MG63 (cell line): ENCODE measurements around the gene SNX11. TPM values are rescaled to one million over a fixed set of nuclear protein-coding genes. Genes with fewer than 3 reads are reported as not detected.

Source experiments
- DNase-seq: peaks from one replicate; pipeline ENCODE4 v3.0.0-alpha.2; 2020
- H3K27me3 ChIP-seq: fragments of 250-450 bp; sonication (Bioruptor Pico); 2 replicates; pipeline ENCODE4 v1.5.1; 2020; ENCODE audit warnings: mild to moderate bottlenecking, moderate library complexity
- H3K36me3 ChIP-seq: fragments of 250-450 bp; sonication (Bioruptor Pico); 2 replicates; pipeline ENCODE4 v1.5.1; 2020; ENCODE audit warnings: mild to moderate bottlenecking, moderate library complexity
- H3K4me3 ChIP-seq: fragments of 250-450 bp; sonication (Bioruptor Pico); 2 replicates; pipeline ENCODE4 v1.5.1; 2020; ENCODE audit warnings: mild to moderate bottlenecking, moderate library complexity
- H3K9me3 ChIP-seq: fragments of 250-450 bp; sonication (Bioruptor Pico); 2 replicates; pipeline ENCODE4 v1.5.1; 2020; ENCODE audit warnings: mild to moderate bottlenecking, moderate library complexity
- total RNA-seq: library from RNA; depleted of rRNA; stranded (reverse); fragments of >200 nt; shearing (Covaris generic); gene quantifications from 2 replicates; pipeline ENCODE4 v1.2.3, GENCODE V29; 2014; ENCODE audit warnings: low replicate concordance

The SNX11 gene
- total RNA-seq, 1 experiment from 2014 or later: 19.7 TPM

DNA sequence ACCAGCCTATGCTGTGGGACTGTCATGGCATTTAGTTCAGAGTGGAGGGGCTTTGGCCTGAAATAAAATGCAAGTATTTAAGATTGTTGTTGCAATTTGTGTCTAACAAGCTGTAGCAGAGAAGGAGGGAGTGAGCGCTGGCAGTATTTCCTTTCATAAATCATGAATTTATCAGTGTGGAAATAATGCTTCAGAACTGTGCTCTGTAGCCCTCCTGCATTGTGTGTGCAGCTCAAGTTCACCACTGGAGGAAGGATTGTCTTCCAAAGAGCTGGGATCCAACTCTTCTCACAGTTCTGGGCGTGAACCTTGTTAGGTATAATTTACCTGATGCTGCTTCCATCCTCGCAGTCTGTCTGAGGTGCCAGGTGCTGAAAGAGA is 15.1 kb downstream of the SNX11 start:
- H3K4me3 ChIP-seq: no peak overlapping the region
- no peaks in the 10 kb centered on the region for H3K27me3 ChIP-seq
- no peaks in the 10 kb centered on the region for H3K9me3 ChIP-seq
- H3K36me3 ChIP-seq: peaks cover 42% of the 10 kb centered on the region
- no peak for DNase-seq

DNA sequence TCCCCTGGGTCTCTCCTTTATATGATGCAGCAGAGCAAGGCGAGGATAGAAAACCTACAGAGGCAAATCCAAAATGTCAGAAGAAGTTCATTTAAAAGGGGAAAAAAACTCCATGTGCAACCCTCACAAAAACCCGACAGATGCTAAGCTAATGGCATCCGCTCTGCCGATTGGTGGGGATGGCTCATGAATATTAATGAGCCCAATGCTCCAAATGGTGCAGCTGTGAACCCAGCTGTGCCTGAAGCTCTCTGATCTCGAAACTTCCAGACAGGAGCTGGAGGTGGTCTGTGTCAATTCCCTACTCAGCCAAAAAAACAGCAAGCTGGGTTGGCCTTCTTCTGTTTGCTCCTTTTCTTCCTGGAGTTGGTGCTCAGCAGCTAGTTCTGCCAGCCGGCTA is 15.5 kb downstream of the SNX11 start:
- no peak overlapping the region for H3K4me3 ChIP-seq
- no peaks in the 10 kb centered on the region for H3K9me3 ChIP-seq
- no peak for DNase-seq
- H3K36me3 ChIP-seq: peaks cover 42% of the 10 kb centered on the region
- H3K27me3 ChIP-seq: no peaks in the 10 kb centered on the region

DNA sequence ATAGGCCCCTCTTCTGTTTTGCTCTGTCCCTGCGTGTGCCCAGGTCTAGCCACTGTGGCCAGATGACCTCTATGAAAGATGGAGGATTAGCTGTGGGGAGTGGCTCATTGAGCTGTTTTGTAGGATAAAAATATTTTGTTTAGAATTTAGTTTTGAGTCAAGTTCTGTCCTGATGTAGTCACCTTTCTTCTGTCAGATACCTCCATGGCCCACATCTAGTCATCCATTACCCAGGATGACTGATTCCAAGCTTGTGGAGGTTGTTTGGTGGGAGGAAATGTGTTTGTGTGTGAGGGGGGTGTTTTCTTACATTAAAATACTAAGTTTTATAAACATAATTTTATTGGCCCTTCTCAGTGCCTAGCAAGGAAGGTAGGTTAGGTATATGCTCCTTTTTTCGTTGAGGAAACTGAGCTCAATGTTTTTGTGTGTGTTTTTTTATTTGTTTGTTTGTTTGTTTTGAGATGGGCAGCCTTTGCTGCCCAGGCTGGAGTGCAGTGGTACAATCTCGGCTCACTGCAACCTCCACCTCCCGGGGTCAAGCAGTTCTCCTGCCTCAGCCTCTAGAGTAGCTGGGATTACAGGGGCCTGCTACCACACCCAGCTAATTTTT is 16.3 kb downstream of the SNX11 start:
- Histone ChIP-seq H3K9me3 (no peaks in the 10 kb centered on the region), H3K4me3 (no peak overlapping the region), H3K36me3 (peaks cover 40% of the 10 kb centered on the region), H3K27me3 (no peaks in the 10 kb centered on the region)
- DNase-seq: no peak

DNA sequence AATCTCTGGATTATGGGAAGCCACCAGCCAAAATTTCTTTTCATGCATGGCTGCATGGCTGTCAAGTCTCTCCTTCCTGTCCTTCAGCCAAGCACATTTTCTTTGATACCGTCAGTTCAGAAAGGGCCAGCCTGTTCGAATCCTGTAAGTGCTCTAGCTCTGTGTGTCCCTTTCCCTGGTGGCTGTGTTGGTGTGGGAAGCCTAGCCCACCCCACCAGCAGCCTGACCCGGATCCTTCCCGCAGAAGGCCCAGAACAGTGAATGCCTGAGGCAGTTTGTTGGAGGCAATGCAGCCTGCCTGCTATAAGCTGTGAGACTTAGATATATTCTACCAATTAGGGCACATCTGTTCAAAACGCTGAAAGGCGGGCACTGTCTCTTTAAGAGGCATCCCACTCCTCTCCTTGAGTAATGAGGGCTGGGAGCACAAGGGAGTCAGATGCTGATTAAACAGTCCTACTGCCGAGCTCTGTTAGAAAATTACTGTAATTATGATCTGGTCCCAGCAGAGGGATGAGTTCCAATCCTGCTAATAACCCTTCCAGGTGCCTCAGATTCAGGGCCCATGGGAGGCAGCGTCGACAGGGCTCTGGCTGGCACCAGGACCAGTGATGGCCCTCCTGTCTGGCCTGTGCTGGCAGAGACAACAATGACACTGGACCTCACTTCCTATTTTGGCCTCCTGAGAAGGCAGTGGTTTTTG is 18.4 kb downstream of the SNX11 start:
- Histone ChIP-seq H3K27me3 (no peaks in the 10 kb centered on the region), H3K9me3 (no peaks in the 10 kb centered on the region), H3K4me3 (no peak overlapping the region), H3K36me3 (peaks cover 30% of the 10 kb centered on the region)
- DNase-seq: no peak

DNA sequence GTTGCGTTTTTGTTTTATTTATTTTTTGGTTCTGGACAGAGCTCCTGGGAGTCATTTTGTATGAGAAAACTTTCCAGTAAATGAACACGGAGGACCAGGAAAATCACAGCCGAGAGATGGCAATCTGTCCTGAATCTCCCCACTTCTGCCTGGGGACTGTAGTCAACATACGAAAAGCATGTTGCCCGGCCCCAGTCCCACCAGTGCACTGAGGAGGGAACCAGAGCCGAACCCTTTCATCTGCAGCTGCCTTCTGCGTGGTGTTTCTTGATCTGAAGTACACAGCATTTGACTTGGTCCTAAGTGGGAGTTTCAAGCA is 18.9 kb downstream of the SNX11 start:
- Histone ChIP-seq H3K9me3 (no peaks in the 10 kb centered on the region), H3K36me3 (peaks cover 25% of the 10 kb centered on the region), H3K27me3 (no peaks in the 10 kb centered on the region), H3K4me3 (no peak overlapping the region)
- no peak for DNase-seq

DNA sequence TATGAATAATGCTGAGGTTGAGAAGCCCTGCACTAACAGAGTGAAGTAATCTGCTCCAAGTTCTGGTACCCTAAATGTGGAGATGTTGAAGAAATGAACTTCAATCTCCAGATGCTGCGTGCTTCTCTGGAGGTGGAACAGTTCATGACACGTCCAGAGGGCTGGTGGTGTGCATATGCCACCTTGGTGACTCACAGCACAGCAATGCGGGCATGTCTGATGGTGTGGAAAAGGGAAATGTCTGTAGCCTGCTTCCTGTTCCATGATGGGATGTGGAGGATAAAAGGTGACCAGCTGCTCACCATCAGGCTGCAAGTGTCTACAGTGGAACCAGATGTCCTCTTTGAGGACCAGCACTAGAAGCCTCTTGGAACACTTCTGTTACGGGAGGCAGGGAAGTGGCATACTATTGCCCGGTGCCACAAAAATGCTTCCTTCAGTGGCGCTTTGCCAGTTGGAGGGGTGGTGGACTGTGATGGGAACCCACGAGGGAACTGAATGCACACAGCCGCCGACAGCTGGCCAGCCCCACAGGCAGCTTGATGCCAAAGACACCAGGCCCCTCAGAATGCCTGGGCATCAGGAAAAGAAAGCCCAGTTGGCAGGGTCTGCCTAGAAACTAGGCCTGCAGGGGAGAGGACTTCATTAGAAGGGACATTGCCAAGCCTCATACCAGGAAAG is 19.9 kb downstream of the SNX11 start:
- H3K9me3 ChIP-seq: no peaks in the 10 kb centered on the region
- no peak overlapping the region for H3K4me3 ChIP-seq
- H3K36me3 ChIP-seq: peaks cover 20% of the 10 kb centered on the region
- peak; percentile 61 for DNase-seq
- H3K27me3 ChIP-seq: no peaks in the 10 kb centered on the region

DNA sequence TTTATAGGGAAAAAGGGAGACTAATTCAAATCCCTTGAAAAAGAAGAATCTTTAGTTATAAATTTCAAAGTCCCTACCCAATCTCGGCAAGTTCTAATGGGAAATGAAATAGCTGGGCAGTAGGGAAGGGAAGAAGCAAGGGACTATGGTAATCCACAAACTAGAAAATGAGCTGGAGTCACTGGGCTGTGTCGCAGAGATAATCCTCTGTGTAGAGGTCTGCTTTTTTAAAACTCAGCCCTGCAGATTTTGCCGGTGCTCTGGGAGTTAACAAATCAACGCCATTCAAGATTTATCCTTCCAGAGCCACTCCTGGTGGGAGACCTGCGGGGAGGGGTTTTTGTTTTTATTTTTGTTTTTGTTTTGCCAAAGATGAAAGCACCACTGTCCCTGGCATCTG is 20.8 kb downstream of the SNX11 start:
- no peaks in the 10 kb centered on the region for H3K9me3 ChIP-seq
- peaks cover 14% of the 10 kb centered on the region for H3K36me3 ChIP-seq
- no peaks in the 10 kb centered on the region for H3K27me3 ChIP-seq
- no peak overlapping the region for H3K4me3 ChIP-seq
- DNase-seq: no peak

DNA sequence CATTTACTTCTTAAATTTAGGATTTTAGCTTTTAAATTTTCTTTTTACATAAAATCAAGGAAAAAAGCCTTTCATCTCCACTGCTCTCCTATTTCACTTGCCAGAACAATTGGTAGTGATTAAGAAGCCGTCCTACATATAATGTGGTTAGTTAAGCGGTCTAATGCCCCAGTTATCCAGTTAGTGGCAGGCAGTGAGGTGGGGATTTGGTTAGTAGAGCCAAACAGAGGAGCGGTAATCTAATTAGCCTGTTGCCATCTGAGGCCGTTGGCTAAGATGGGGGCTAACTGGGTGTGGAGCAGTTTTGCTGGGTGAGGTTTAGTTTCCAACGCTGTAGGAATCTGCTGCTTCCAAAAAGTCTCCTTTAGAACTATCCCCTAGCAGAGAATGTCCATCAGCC is 22.4 kb downstream of the SNX11 start:
- Histone ChIP-seq H3K9me3 (no peaks in the 10 kb centered on the region), H3K36me3 (peaks cover 12% of the 10 kb centered on the region), H3K27me3 (no peaks in the 10 kb centered on the region), H3K4me3 (no peak overlapping the region)
- no peak for DNase-seq

DNA sequence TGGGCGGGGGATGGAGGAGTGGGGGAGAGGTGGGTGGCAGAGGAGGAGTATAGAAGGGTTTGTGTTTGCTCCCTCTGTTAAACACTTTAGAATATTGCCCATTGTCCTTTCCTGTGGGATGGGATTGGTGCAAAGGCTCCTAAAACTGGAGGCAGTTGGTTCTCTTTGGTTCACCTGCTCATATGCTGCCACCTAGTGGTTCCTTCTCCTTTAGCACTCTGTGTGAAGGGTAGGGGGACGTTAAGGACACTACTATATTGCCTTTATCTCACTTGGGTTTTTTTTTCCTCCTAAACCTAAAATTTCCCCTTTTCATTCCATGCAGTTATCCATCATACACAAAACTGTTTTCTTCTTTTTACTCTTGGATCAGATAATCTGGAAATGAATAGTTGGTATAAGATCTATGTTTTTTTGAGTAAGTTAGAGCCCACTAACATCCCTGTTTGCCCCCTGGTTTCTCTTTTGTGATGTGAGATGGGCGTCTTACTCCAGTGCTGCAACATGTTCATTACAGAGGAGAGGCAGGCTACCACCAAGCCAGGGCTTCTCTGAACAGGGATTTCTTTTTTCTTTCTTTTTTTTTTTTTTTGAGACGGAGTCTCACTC is 23.8 kb downstream of the SNX11 start:
- H3K36me3 ChIP-seq: peaks cover 5% of the 10 kb centered on the region; the same call in 1 of the 2 replicates
- no peak overlapping the region for H3K4me3 ChIP-seq
- DNase-seq: peak; percentile 48
- no peaks in the 10 kb centered on the region for H3K27me3 ChIP-seq
- H3K9me3 ChIP-seq: no peaks in the 10 kb centered on the region

DNA sequence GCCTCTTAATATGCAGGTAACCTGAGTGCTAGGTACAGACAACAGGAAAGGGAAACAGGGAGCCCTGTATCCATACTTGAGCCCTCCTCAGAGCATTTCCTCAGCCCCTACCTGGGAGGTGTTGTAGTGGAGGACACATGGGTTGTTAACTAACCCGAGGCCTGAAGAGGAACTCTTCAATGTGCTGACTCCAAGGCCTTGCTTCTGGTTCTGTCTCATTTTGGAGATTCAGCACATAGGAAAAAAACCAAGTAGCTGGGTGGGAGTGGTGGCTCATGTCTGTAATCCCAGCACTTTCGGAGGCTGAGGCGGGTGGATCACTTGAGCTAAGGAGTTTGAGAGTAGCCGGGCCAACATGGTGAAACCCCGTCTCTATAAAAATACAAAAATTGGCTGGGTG is 24.8 kb downstream of the SNX11 start:
- no peaks in the 10 kb centered on the region for H3K27me3 ChIP-seq
- no peaks in the 10 kb centered on the region for H3K36me3 ChIP-seq
- no peaks in the 10 kb centered on the region for H3K9me3 ChIP-seq
- no peak for DNase-seq
- no peak overlapping the region for H3K4me3 ChIP-seq

DNA sequence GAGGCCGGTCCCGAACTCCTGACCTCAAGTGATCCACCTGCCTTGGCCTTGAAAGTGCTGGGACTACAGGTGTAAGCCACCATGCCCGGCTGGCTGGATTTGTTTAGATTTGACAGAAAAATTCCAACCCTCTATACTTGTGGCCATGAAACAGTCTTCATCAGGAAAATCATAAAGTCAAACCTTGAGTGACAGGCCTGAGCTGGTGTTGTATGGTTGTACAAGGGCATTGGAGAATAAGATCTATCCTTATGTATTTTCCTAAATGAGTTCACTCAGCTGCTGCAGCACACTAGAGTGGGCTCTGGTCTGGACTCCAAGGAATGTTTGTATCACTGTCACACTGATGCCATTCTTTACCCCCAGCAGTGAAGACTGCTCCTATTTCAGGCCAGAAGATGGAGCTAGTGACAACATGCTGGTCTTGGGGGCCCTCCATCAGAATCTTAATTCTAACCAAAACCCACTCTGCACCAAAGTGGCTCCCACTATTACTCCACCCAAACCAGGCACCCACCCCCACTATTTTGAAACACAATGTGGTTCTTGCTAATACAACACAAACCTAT is 27.4 kb downstream of the SNX11 start:
- Histone ChIP-seq H3K9me3 (no peaks in the 10 kb centered on the region), H3K27me3 (no peaks in the 10 kb centered on the region; the same call in 1 of the 2 replicates), H3K36me3 (no peaks in the 10 kb centered on the region), H3K4me3 (no peak overlapping the region)
- no peak for DNase-seq

DNA sequence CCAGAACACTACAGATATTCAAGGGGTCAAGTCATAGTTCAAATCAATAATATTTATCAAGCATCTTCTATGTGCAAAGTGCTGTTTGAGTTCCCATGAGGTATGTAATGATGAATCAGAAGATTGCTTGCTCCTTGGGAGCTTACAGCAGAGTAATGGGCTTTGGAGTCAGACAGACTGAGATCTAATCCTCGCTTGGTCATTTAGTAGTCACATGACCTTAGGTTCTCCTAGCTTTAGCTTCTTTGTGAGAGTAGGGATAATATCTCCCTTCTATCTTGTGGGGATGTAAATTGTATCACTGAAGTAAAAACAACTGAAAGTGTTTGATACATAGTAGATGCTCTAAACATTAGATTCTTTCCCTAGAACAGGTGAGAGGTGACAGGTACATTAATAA is 30.1 kb downstream of the SNX11 start:
- DNase-seq: no peak
- Histone ChIP-seq H3K27me3 (peaks cover 2% of the 10 kb centered on the region), H3K9me3 (no peaks in the 10 kb centered on the region), H3K36me3 (no peaks in the 10 kb centered on the region), H3K4me3 (no peak overlapping the region)

DNA sequence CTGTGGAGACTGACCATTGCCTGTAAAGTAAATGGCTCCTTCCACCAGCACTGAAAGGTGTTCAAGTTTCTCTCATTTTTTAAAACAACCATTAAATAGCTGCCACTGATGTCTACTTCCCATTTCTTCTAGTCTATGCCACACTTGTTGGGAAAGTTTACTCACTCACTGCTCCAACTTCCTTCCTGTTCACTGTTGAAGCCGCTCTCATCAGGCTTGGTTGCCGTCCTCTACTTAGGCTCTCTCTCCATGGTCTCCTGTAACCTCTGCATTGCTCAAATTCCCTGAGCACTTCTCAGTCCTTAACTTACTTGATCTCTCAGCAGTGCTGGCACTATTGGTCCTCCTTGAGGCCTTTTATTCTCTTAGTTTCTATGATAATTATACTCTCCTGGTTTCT is 32.4 kb downstream of the SNX11 start:
- no peak for DNase-seq
- H3K36me3 ChIP-seq: no peaks in the 10 kb centered on the region
- peaks cover 16% of the 10 kb centered on the region for H3K27me3 ChIP-seq
- no peaks in the 10 kb centered on the region for H3K9me3 ChIP-seq
- no peak overlapping the region for H3K4me3 ChIP-seq

DNA sequence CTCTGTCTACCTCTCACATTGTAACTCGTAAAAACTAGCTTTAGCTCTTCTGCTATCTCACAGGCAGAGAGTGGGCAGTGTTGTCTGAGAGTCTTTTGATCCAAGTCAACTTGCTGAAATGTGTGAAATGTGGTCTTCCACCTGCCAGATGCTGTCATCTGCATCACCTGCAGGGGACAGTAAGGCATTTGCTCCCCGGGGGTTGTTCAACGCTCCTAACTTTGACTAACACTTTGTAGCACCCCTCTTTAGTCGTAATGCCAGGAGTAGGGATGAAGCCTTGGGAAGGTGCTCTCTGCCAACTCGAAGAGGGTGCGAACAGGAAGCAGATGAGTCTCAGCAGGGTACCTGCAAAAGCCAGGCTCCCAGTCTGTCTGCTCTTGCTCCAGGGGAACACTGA is 36.1 kb downstream of the SNX11 start:
- Histone ChIP-seq H3K9me3 (no peaks in the 10 kb centered on the region), H3K27me3 (peaks cover 20% of the 10 kb centered on the region), H3K4me3 (no peak overlapping the region), H3K36me3 (no peaks in the 10 kb centered on the region)
- no peak for DNase-seq

DNA sequence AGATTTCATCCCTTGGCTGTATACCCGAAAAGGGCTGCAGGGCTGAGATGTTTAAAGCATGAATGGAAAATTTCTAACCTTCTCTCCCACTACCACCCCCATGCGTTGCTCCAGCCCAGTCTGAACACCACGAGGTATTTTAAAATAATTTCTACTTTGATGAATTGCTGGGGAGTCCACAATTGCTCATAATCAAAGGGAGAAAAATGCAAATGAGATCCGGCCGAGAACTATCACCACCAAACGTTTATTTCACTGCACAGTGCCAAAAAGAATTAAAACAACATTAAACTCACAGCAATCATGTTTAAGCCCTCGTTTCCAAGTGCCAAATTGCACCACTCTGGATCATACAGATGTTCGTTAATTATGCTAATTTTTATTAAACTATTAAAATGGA is 36.7 kb downstream of the SNX11 start:
- Histone ChIP-seq H3K9me3 (no peaks in the 10 kb centered on the region), H3K4me3 (no peak overlapping the region), H3K36me3 (no peaks in the 10 kb centered on the region), H3K27me3 (peaks cover 26% of the 10 kb centered on the region)
- no peak for DNase-seq

DNA sequence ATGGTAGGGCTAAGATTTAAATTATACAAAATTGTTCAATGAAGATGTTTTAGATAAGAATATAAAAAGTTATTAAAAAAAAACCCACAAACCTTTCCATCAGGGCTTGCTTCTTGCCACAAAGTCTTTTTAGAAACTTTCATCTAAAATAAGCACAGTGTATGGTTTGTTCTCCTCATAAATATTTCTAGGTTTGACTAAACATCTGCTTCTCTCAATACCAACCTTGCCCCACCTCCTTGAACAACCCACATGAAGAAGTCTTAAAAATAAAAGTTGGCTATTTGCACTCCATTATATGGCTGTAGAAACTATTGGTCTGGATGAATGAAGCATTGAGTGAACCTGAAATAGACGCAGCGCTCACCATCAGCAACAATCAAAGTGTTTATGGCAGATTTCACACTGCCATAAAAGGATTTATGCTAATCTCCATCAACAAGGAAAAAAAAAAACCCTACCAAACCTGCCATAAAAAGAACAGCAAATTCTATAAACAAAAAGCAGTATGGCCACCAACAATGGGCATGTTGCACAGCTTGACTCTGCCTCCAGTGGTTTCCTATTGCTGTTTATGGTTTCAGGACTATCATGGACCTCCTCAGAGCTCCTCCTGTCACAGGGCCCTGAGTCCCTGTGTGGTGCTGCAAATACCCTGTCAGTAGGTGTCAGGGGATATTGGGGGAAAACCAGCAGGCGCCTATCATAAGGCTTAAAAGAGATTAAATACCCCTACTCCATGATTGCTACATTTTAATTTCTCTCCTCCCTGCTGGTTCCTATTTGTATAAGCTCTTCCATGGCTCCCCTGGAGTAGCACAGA is 37.6 kb downstream of the SNX11 start:
- H3K27me3 ChIP-seq: peaks cover 35% of the 10 kb centered on the region
- no peaks in the 10 kb centered on the region for H3K9me3 ChIP-seq
- no peak for DNase-seq
- no peak overlapping the region for H3K4me3 ChIP-seq
- H3K36me3 ChIP-seq: no peaks in the 10 kb centered on the region
